GM19455 (cell line): ENCODE measurements around the gene DCDC1.

ENCODE experiments used
- ATAC-seq: cut with Tn5 transposase; IDR thresholded peaks from one replicate; pipeline ENCODE4 v1.9.1; 2021; ENCODE audit not compliant: unreplicated experiment

The DCDC1 gene

GRCh38 chr11:31369348-31370329, at the start of gene DCDC1, which contains the start of gene DNAJC24:
DCDC1 (minus strand) TSS chr11:31369739; CDS start chr11:31328280, 41,459 bp downstream.
DNAJC24 (plus strand) TSS chr11:31369860; CDS start chr11:31370749, 889 bp downstream.
- ATAC-seq, result peak; percentile 99

GRCh38 chr11:31419138-31419537, 49.6 kb upstream of the DCDC1 start:
- no peak for ATAC-seq

GRCh38 chr11:31417816-31418215, 48.3 kb upstream of the DCDC1 start:
- ATAC-seq, result no peak

GRCh38 chr11:31417357-31417756, 47.8 kb upstream of the DCDC1 start:
- ATAC-seq, result no peak

- no peak for ATAC-seq
These were observed 45.9 kb upstream of the DCDC1 start for GRCh38 chr11:31415435-31415834.

GRCh38 chr11:31414338-31414737, 44.8 kb upstream of the DCDC1 start:
- ATAC-seq, result no peak

- no peak for ATAC-seq
These were observed 43.4 kb upstream of the DCDC1 start for GRCh38 chr11:31412946-31413345.

- ATAC-seq, result no peak
These were observed 38.7 kb upstream of the DCDC1 start for GRCh38 chr11:31408201-31408600.

GRCh38 chr11:31404614-31405013, 35.1 kb upstream of the DCDC1 start:
- ATAC-seq, result no peak

GRCh38 chr11:31397239-31397834, 27.8 kb upstream of the DCDC1 start:
- ATAC-seq, result no peak

GRCh38 chr11:31387379-31387778, 17.8 kb upstream of the DCDC1 start:
- ATAC-seq, result no peak

GRCh38 chr11:31383116-31383515, 13.6 kb upstream of the DCDC1 start:
- ATAC-seq, result no peak

GRCh38 chr11:31375879-31376278, 6.3 kb upstream of the DCDC1 start:
- ATAC-seq, result no peak

GRCh38 chr11:31366795-31367194, 2.7 kb downstream of the DCDC1 start:
- ATAC-seq, result no peak

GRCh38 chr11:31361743-31362142, 7.8 kb downstream of the DCDC1 start:
- ATAC-seq, result no peak

- ATAC-seq, result no peak
These were observed 13.7 kb downstream of the DCDC1 start for GRCh38 chr11:31355817-31356216.

- ATAC-seq, result no peak
These were observed 14.4 kb downstream of the DCDC1 start for GRCh38 chr11:31355131-31355530.

- no peak for ATAC-seq
These were observed 18.4 kb downstream of the DCDC1 start for GRCh38 chr11:31351168-31351567.

GRCh38 chr11:31340903-31341572, 28.5 kb downstream of the DCDC1 start:
- ATAC-seq, result no peak

GRCh38 chr11:31337806-31338205, 31.7 kb downstream of the DCDC1 start:
- ATAC-seq, result no peak

- no peak for ATAC-seq
These were observed 40.8 kb downstream of the DCDC1 start for GRCh38 chr11:31328697-31329096.

- ATAC-seq, result no peak
These were observed 42.1 kb downstream of the DCDC1 start for GRCh38 chr11:31327417-31327816.
